Measurements from ENCODE around the gene HTR3B.
A peak's percentile ranks its signal among the peaks of the same experiment; 100 is the strongest.

The HTR3B gene

DNA sequence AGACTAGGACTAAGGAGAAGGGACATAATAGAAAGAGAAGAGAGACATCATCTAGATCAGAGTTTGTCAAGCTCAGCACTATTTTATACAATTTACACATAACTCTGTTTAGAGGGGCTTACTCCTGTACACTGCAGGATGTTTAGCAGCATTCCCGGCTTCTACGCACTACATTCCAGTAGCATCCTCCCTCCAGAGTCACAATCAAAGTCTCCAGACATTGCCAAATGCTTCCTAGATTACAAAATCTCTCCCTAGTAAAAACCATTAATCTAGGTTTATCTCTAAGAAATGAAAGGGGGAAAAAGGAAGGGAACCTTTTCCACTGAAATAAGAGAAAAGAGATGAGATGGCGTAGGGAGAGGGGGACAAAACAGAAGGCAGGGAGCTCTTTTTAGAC lies 33.3 kb upstream of the HTR3B start:
- Histone ChIP-seq H3K4me1 (ENCODE audit: low read depth, poor library complexity, severe bottlenecking) (peaks cover 10% of the 10 kb centered on the region), H3K9ac (no peak overlapping the region), H3K4me3 (IDR thresholded peaks at IDR 0.05; ENCODE audit: insufficient read depth, low read depth, low read length) (no peak overlapping the region), H3K36me3 (ENCODE audit: insufficient read depth) (no peaks in the 10 kb centered on the region), H3K79me2 (ENCODE audit: insufficient read depth, low read depth) (0 out of 2 replicates have a peak, but pooled peaks cover 8% of the 10 kb centered on the region), H4K20me1 (ENCODE audit: insufficient read depth) (no peaks in the 10 kb centered on the region), H2AFZ (ENCODE audit: low read depth) (no peak overlapping the region), H3K27ac (no peak overlapping the region), H3K27me3 (ENCODE audit: insufficient read depth, low read depth) (no peaks in the 10 kb centered on the region), H3K4me2 (no peak overlapping the region)
- no peak for TF ChIP-seq CTCF (conservative IDR thresholded peaks at IDR 0.05; ENCODE audit: low read depth, low read length)

DNA sequence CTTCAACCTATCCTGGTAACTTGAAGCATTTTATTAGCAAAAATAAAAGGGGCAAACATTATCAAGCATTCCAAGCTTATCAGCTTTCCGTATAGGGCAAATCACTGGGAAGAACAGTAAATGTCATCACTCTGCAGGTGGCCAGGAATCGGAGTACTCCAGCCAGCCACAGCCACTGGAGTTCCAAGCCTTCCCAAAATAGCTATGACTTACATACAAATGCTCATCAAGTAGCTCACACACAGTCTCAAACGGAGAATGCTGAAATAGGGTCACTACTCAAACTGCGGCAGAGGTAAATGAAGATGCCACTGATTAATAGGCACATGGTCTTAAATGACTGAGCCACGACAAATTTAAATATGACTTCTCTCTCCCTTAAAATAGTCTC lies 31.4 kb upstream of the HTR3B start:
- H3K27me3 ChIP-seq (ENCODE audit: insufficient read depth, low read depth), result no peaks in the 10 kb centered on the region
- H3K36me3 ChIP-seq (ENCODE audit: insufficient read depth), result no peaks in the 10 kb centered on the region
- H2AFZ ChIP-seq (ENCODE audit: low read depth), result no peak overlapping the region
- no peak for TF ChIP-seq CTCF (conservative IDR thresholded peaks at IDR 0.05; ENCODE audit: low read depth, low read length)
- no peak overlapping the region for H3K27ac ChIP-seq
- 0 out of 2 replicates have a peak, but pooled peaks cover 7% of the 10 kb centered on the region for H3K79me2 ChIP-seq (ENCODE audit: insufficient read depth, low read depth)
- H4K20me1 ChIP-seq (ENCODE audit: insufficient read depth), result no peaks in the 10 kb centered on the region
- H3K4me1 ChIP-seq (ENCODE audit: low read depth, poor library complexity, severe bottlenecking), result peaks cover 10% of the 10 kb centered on the region
- H3K9ac ChIP-seq, result no peak overlapping the region
- H3K4me2 ChIP-seq, result no peak overlapping the region
- H3K4me3 ChIP-seq (IDR thresholded peaks at IDR 0.05; ENCODE audit: insufficient read depth, low read depth, low read length), result no peak overlapping the region

GRCh38 chr11:113874096-113874495 lies 30.5 kb upstream of the HTR3B start:
- Histone ChIP-seq H3K27ac (no peak overlapping the region), H3K4me2 (peak overlapping the region; percentile 64), H2AFZ (ENCODE audit: low read depth) (no peak overlapping the region), H3K9ac (no peak overlapping the region), H3K79me2 (ENCODE audit: insufficient read depth, low read depth) (0 out of 2 replicates have a peak, but pooled peaks cover 7% of the 10 kb centered on the region), H4K20me1 (ENCODE audit: insufficient read depth) (no peaks in the 10 kb centered on the region), H3K4me3 (IDR thresholded peaks at IDR 0.05; ENCODE audit: insufficient read depth, low read depth, low read length) (no peak overlapping the region), H3K4me1 (ENCODE audit: low read depth, poor library complexity, severe bottlenecking) (peaks cover 10% of the 10 kb centered on the region), H3K36me3 (ENCODE audit: insufficient read depth) (no peaks in the 10 kb centered on the region), H3K27me3 (ENCODE audit: insufficient read depth, low read depth) (no peaks in the 10 kb centered on the region)
- no peak for TF ChIP-seq CTCF (conservative IDR thresholded peaks at IDR 0.05; ENCODE audit: low read depth, low read length)

GRCh38 chr11:113874581-113875233 lies 29.9 kb upstream of the HTR3B start:
- peak overlapping the region; percentile 75 for H2AFZ ChIP-seq (ENCODE audit: low read depth)
- peak overlapping the region; percentile 64 for H3K4me2 ChIP-seq
- peaks cover 10% of the 10 kb centered on the region for H3K4me1 ChIP-seq (ENCODE audit: low read depth, poor library complexity, severe bottlenecking)

More at GRCh38 chr11:113874581-113875233, 29.9 kb upstream of the HTR3B start:
- H3K9ac ChIP-seq, result peak overlapping the region; percentile 50; the same call in 1 of the 2 replicates
- H3K4me3 ChIP-seq (IDR thresholded peaks at IDR 0.05; ENCODE audit: insufficient read depth, low read depth, low read length), result no peak overlapping the region
- 0 out of 2 replicates have a peak, but pooled peaks cover 7% of the 10 kb centered on the region for H3K79me2 ChIP-seq (ENCODE audit: insufficient read depth, low read depth)
- no peaks in the 10 kb centered on the region for H3K27me3 ChIP-seq (ENCODE audit: insufficient read depth, low read depth)
- H4K20me1 ChIP-seq (ENCODE audit: insufficient read depth), result no peaks in the 10 kb centered on the region
- TF ChIP-seq CTCF (conservative IDR thresholded peaks at IDR 0.05; ENCODE audit: low read depth, low read length), result no peak
- no peak overlapping the region for H3K27ac ChIP-seq
- H3K36me3 ChIP-seq (ENCODE audit: insufficient read depth), result no peaks in the 10 kb centered on the region
